ENCODE results near the gene GPX4. TPM values are rescaled to one million over a fixed set of nuclear protein-coding genes. Genes with fewer than 3 reads are reported as not detected.

The GPX4 gene
- total RNA-seq, 1 donor from 2014 or later, result 387 TPM

- H3K36me3 ChIP-seq, result peaks cover 36% of the 10 kb centered on the region
- H3K4me3 ChIP-seq, result peak overlapping the region; percentile 91
- peak overlapping the region; percentile 72 for H3K27ac ChIP-seq
- DNase-seq, result peak; percentile 69
- TF ChIP-seq CTCF (IDR thresholded peaks at IDR 0.05), result no peak
- peaks cover 30% of the 10 kb centered on the region for H3K4me1 ChIP-seq
- no peaks in the 10 kb centered on the region for H3K9me3 ChIP-seq
- intact Hi-C loops (cut with DNase I), result no loop called here
- no peak for ATAC-seq
- H3K27me3 ChIP-seq, result no peaks in the 10 kb centered on the region
These were observed 9.2 kb upstream of the GPX4 start for GRCh38 chr19:1094655-1094977.

- H3K36me3 ChIP-seq, result peaks cover 30% of the 10 kb centered on the region
- peaks cover 33% of the 10 kb centered on the region for H3K4me1 ChIP-seq
- peak within 1 kb of the TSS; percentile 91 for H3K4me3 ChIP-seq
- no peaks in the 10 kb centered on the region for H3K9me3 ChIP-seq
- intact Hi-C loops (cut with DNase I), result no loop called here
- peak; percentile 99 for DNase-seq
- no peak for TF ChIP-seq CTCF (IDR thresholded peaks at IDR 0.05)
- peak within 1 kb of the TSS; percentile 72 for H3K27ac ChIP-seq
- peak; percentile 91 for ATAC-seq
- no peaks in the 10 kb centered on the region for H3K27me3 ChIP-seq
These were observed 8.7 kb upstream of the GPX4 start, which contains the start of gene POLR2E for GRCh38 chr19:1094978-1095701. Gene POLR2E (minus strand): TSS chr19:1095375. CDS start chr19:1095315, 60 bp downstream.

- H3K4me3 ChIP-seq, result no peak overlapping the region
- no peaks in the 10 kb centered on the region for H3K27me3 ChIP-seq
- intact Hi-C loops (cut with DNase I), result no loop called here
- peak; percentile 83 for DNase-seq
- peaks cover 58% of the 10 kb centered on the region for H3K4me1 ChIP-seq
- peak overlapping the region; percentile 96 for H3K27ac ChIP-seq
- ATAC-seq, result peak; percentile 36
- no peaks in the 10 kb centered on the region for H3K9me3 ChIP-seq
- no peak for TF ChIP-seq CTCF (IDR thresholded peaks at IDR 0.05)
- H3K36me3 ChIP-seq, result peaks cover 11% of the 10 kb centered on the region
These were observed 6.0 kb upstream of the GPX4 start for GRCh38 chr19:1097810-1098176.

GRCh38 chr19:1098177-1099051 lies 5.4 kb upstream of the GPX4 start:
- peak; percentile 56 for ATAC-seq
- intact Hi-C loops (cut with DNase I), result no loop called here
- H3K4me3 ChIP-seq, result no peak overlapping the region
- peak; percentile 84 for DNase-seq
- H3K27me3 ChIP-seq, result no peaks in the 10 kb centered on the region
- peaks cover 63% of the 10 kb centered on the region for H3K4me1 ChIP-seq
- no peak for TF ChIP-seq CTCF (IDR thresholded peaks at IDR 0.05)
- H3K27ac ChIP-seq, result peak overlapping the region; percentile 96
- no peaks in the 10 kb centered on the region for H3K9me3 ChIP-seq
- H3K36me3 ChIP-seq, result peaks cover 5% of the 10 kb centered on the region

GRCh38 chr19:1101337-1101698 lies 2.5 kb upstream of the GPX4 start:
- intact Hi-C loops (cut with DNase I), result no loop called here
- H3K4me1 ChIP-seq, result peaks cover 59% of the 10 kb centered on the region
- DNase-seq (no peak), ATAC-seq (no peak)
- H3K36me3 ChIP-seq, result peaks cover 5% of the 10 kb centered on the region
- peak overlapping the region; percentile 36 for H3K4me3 ChIP-seq
- H3K27ac ChIP-seq, result peak overlapping the region; percentile 96
- no peaks in the 10 kb centered on the region for H3K9me3 ChIP-seq
- no peak for TF ChIP-seq CTCF (IDR thresholded peaks at IDR 0.05)
- no peaks in the 10 kb centered on the region for H3K27me3 ChIP-seq

Data from upper lobe of right lung (tissue), 1 donor.